Measurements from ENCODE around the gene ITIH1. TPM values are rescaled to one million over a fixed set of nuclear protein-coding genes. Genes with fewer than 3 reads are reported as not detected.

ITIH1 gene
- total and polyA plus RNA-seq, 2 of the 4 experiments (the other 2 are of a cell fraction): not detected

DNA sequence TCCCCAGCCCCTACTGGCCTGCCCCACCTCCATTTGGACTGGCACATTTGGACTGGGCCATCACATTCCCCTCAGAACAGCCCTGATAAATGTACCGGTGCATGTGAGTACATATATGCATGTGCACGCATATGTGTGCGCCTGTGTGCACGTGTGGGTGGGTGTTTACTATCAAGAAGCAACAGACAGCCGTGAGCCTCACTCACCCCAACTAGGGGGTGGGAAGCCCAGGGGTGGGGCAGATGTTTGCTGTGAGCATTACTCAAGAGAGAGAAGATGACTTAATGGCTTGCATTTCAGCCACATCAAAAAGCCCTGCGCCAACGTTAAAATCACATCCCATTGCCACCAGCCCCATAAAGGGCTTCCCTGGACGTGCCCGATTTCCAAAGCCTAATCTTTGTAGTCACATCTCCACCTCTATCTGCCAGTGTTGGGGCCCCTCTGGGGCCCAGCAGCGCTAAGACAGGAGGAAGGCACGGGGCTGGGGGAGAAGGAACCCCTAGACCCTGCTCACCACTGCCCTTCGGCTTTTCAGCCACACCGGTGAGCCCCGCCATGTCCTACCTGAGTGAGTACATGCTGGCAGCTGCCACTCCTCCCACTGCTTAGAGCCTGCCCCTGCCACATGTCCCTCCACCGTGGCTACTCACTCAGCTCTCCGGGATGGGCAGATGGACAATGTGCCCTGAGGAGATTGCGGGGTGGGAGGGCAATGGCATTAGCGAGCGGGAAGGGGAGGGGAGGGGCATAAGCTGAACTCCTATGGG lies 28.1 kb downstream of the ITIH1 start:
- H2BK15ac ChIP-seq (ENCODE audit: low read depth, low read length): no peak overlapping the region
- no peak overlapping the region for H3K4me2 ChIP-seq (ENCODE audit: low read depth, low read length)
- in situ Hi-C loops (cut with MboI; ENCODE audit: low sequenced_read_pairs) (no loop called here), intact Hi-C loops (cut with micrococcal nuclease) (no loop called here), dilution Hi-C loops (cut with HindIII; ENCODE audit: low sequenced_read_pairs, unreplicated experiment) (no loop called here)
- H4K8ac ChIP-seq (ENCODE audit: low read depth in 2 of 2, low read length in 2 of 2): no peak overlapping the region
- H3K14ac ChIP-seq (replicated peaks; ENCODE audit: low read depth, low read length): no peak overlapping the region
- no peaks in the 10 kb centered on the region; the same call in 1 of the 2 replicates for H3K27me3 ChIP-seq (ENCODE audit: control insufficient read depth, insufficient read depth, low read length)
- no peak overlapping the region for H2AK5ac ChIP-seq (ENCODE audit: low read depth, low read length)
- no TSS peak for BruUV-seq (replicated peaks)
- H3K23ac ChIP-seq (ENCODE audit: low read depth, low read length): no peak overlapping the region
- H3K36me3 ChIP-seq (ENCODE audit: control insufficient read depth, insufficient read depth, low read length): no peaks in the 10 kb centered on the region
- H2BK120ac ChIP-seq (ENCODE audit: low read depth, low read length): no peak overlapping the region
- H3K56ac ChIP-seq (ENCODE audit: extremely low read depth, insufficient read depth, low read length): no peak overlapping the region
- no peak overlapping the region for H2AK9ac ChIP-seq (replicated peaks; ENCODE audit: low read depth, low read length, poor library complexity)
- no peaks in the 10 kb centered on the region for H3K9me1 ChIP-seq (ENCODE audit: insufficient read depth, low read length)
- no peaks in the 10 kb centered on the region for H3K79me1 ChIP-seq (ENCODE audit: low read depth in 1 of 2, low read length in 2 of 2)
- no peak overlapping the region for H2BK20ac ChIP-seq (ENCODE audit: low read depth, low read length)
- H4K20me1 ChIP-seq (ENCODE audit: insufficient read depth, low read length): no peaks in the 10 kb centered on the region
- H3K9me3 ChIP-seq (ENCODE audit: control insufficient read depth, insufficient read depth, low read length): no peaks in the 10 kb centered on the region
- no peak overlapping the region for H4K5ac ChIP-seq (ENCODE audit: low read depth, low read length)
- ATAC-seq (ENCODE audit: low read depth) (no peak), DNase-seq (no peak)
- no peak overlapping the region for H2BK5ac ChIP-seq (ENCODE audit: low read depth, low read length, poor library complexity, severe bottlenecking)
- TF ChIP-seq MAFK (IDR thresholded peaks at IDR 0.05; ENCODE audit: low read depth, low read length): no peak
- TF ChIP-seq RCOR1 (IDR thresholded peaks at IDR 0.05; ENCODE audit: insufficient replicate concordance, low read length): no peak
- no peak for TF ChIP-seq POLR2A (IDR thresholded peaks at IDR 0.05; ENCODE audit: low read depth, low read length)
- no peak for TF ChIP-seq NFE2L2 (IDR thresholded peaks at IDR 0.05; ENCODE audit: low read depth, low read length)
- TF ChIP-seq, protein P1, sequence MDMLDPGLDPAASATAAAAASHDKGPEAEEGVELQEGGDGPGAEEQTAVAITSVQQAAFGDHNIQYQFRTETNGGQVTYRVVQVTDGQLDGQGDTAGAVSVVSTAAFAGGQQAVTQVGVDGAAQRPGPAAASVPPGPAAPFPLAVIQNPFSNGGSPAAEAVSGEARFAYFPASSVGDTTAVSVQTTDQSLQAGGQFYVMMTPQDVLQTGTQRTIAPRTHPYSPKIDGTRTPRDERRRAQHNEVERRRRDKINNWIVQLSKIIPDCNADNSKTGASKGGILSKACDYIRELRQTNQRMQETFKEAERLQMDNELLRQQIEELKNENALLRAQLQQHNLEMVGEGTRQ (IDR thresholded peaks at IDR 0.05; ENCODE audit: low read depth, low read length): no peak
- TF ChIP-seq RFX5 (IDR thresholded peaks at IDR 0.05; ENCODE audit: low read depth, low read length): no peak
- no peak for TF ChIP-seq SMC3 (IDR thresholded peaks at IDR 0.05; ENCODE audit: low read depth, low read length)
- no peak for TF ChIP-seq MAZ (IDR thresholded peaks at IDR 0.05; ENCODE audit: borderline replicate concordance, low read depth, low read length)
- TF ChIP-seq BHLHE40 (IDR thresholded peaks at IDR 0.05; ENCODE audit: low read depth, low read length): no peak
- no peak for TF ChIP-seq ELK1 (IDR thresholded peaks at IDR 0.05; ENCODE audit: borderline replicate concordance, low read depth, low read length)
- TF ChIP-seq MXI1 (IDR thresholded peaks at IDR 0.05; ENCODE audit: borderline replicate concordance, low read depth, low read length): no peak
- no peak for TF ChIP-seq FOS (IDR thresholded peaks at IDR 0.05; ENCODE audit: low read depth, low read length)
- TF ChIP-seq CTCF (conservative IDR thresholded peaks at IDR 0.05; ENCODE audit: low read depth, low read length): no peak
- no peak for TF ChIP-seq RAD21 (IDR thresholded peaks at IDR 0.05; ENCODE audit: low read length)
- no peak for TF ChIP-seq CHD1 (IDR thresholded peaks at IDR 0.05; ENCODE audit: low read depth, low read length)
- no peak for TF ChIP-seq CEBPB (IDR thresholded peaks at IDR 0.05; ENCODE audit: low read depth, low read length)
- no CpG with 5 or more reads among the region's 19 CpGs for WGBS, 2 experiments (ENCODE audit: extremely low coverage in 2 of 2, insufficient read length in 1 of 2)
- H4K91ac ChIP-seq (ENCODE audit: insufficient read depth, low read depth, low read length): no peak overlapping the region
- ChIA-PET POLR2A (ENCODE audit: unreplicated experiment) (no interaction called here), CTCF (no interaction called here)
- H3K4ac ChIP-seq (ENCODE audit: low read depth, low read length): no peak overlapping the region
- peaks cover 3% of the 10 kb centered on the region; the same call in 1 of the 2 replicates for H3K4me1 ChIP-seq (ENCODE audit: control insufficient read depth, insufficient read depth, low read length)
- H3K27ac ChIP-seq (ENCODE audit: insufficient read depth, low read length): no peak overlapping the region
- no peak overlapping the region for H3K4me3 ChIP-seq (ENCODE audit: insufficient read depth, low read depth, low read length)
- no peak overlapping the region for H3K9ac ChIP-seq (ENCODE audit: low read depth, low read length)
- no peak overlapping the region for H2AFZ ChIP-seq (replicated peaks; ENCODE audit: low read length, poor library complexity)
- H3K18ac ChIP-seq (ENCODE audit: low read depth, low read length): no peak overlapping the region

All from IMR-90 (cell line).